HepG2 (cell line): ENCODE measurements around the gene SLC2A13. TPM values are rescaled to one million over a fixed set of nuclear protein-coding genes. Genes with fewer than 3 reads are reported as not detected.

ENCODE experiments used
- ATAC-seq: fragments of 200-7000 bp; cut with Tn5 transposase; 3 replicates; pipeline ENCODE4 v1.9.1; 2020; ENCODE audit warnings: mild to moderate bottlenecking, moderate library complexity
- BruUV-seq: library from RNA; stranded (reverse); fragments of 400-500 nt; replicated peaks from 2 replicates; lab custom pipeline; 2021; lab: Mats Ljungman, UMichigan
- CTCF ChIA-PET: fragments of 300-600 bp; formaldehyde crosslinking; extraction: SDS; loops from one replicate; lab custom pipeline; 2021; ENCODE audit warnings: low total read pairs, inconsistent platforms, low intra/inter-chr PET ratio; lab: Yijun Ruan, JAX
- POLR2A ChIA-PET: fragments of 350-600 bp; sonication (Branson Sonifier 250); formaldehyde crosslinking; loops from one replicate; lab custom pipeline; 2020; ENCODE audit warnings: antibody characterized with exemption, inconsistent platforms; lab: Yijun Ruan, JAX
- DNase-seq: peaks from one replicate; pipeline ENCODE4 v3.0.0-alpha.2; 2015; ENCODE audit warnings: low spot score
- FAIRE-seq: peaks from 3 replicates; lab custom pipeline; 2011; peaks lifted over from hg19 to GRCh38; lab: Jason Lieb, UNC
- H2AFZ ChIP-seq: one replicate; pipeline ENCODE4 v1.6.1; 2011; ENCODE audit warnings: low read length, inconsistent platforms
- H3K27ac ChIP-seq: fragments of 300-600 bp; 3 replicates; pipeline ENCODE4 v1.8.0; 2011; ENCODE audit warnings: mixed run types, mild to moderate bottlenecking, mixed read lengths, low read length, inconsistent platforms; ENCODE audit not compliant: insufficient read depth; ENCODE audit errors: extremely low read length
- H3K27me3 ChIP-seq, 2 experiments: fragments of 200-600 bp in 1 of 2; 2 replicates in 1 of 2; 3 replicates in 1 of 2; pipeline versions ENCODE4 v1.6.0 to v1.8.0; 2011; ENCODE audit warnings: low read length in 2 of 2, mild to moderate bottlenecking in 2 of 2, moderate library complexity in 2 of 2, inconsistent platforms in 1 of 2; ENCODE audit not compliant: insufficient read depth in 2 of 2, control insufficient read depth in 1 of 2
- H3K36me3 ChIP-seq, 2 experiments: fragments of 200-600 bp in 1 of 2; replicated peaks in 1 of 2; 2 replicates in 1 of 2; 3 replicates in 1 of 2; pipeline versions ENCODE4 v1.5.1 to v1.8.0; 2011; ENCODE audit warnings: low read length in 2 of 2, inconsistent platforms in 1 of 2; ENCODE audit not compliant: insufficient read depth in 2 of 2, control insufficient read depth in 1 of 2
- H3K4me1 ChIP-seq: 2 replicates; pipeline ENCODE4 v1.5.1; 2012; ENCODE audit warnings: low read length, inconsistent platforms; ENCODE audit not compliant: insufficient read depth
- H3K4me2 ChIP-seq: 2 replicates; pipeline ENCODE4 v1.6.0; 2011; ENCODE audit warnings: low read depth, low read length, inconsistent platforms
- H3K4me3 ChIP-seq, 3 experiments: fragments of 200-600 bp in 1 of 3; sonication (generic), shearing (Covaris generic) in 1 of 3; replicated peaks in 1 of 3; 2 replicates each; pipeline ENCODE4 v1.5.1; 2011 to 2016; ENCODE audit warnings: low read length in 3 of 3, inconsistent platforms in 2 of 3, low read depth in 2 of 3, mild to moderate bottlenecking in 2 of 3, control low read depth in 1 of 3, mixed read lengths in 1 of 3; ENCODE audit not compliant: insufficient read depth in 1 of 3
- H3K79me2 ChIP-seq: one replicate; pipeline ENCODE4 v1.6.1; 2011; ENCODE audit warnings: low read length, inconsistent platforms; ENCODE audit not compliant: insufficient read depth
- H3K9ac ChIP-seq: 2 replicates; pipeline ENCODE4 v1.6.0; 2011; ENCODE audit warnings: mild to moderate bottlenecking, low read depth, low read length, inconsistent platforms; ENCODE audit not compliant: insufficient read depth
- H3K9me3 ChIP-seq: 2 replicates; pipeline ENCODE4 v1.5.1; 2012; ENCODE audit warnings: mild to moderate bottlenecking, low read length
- H4K20me1 ChIP-seq: 2 replicates; pipeline ENCODE4 v1.6.0; 2011; ENCODE audit warnings: inconsistent platforms, mild to moderate bottlenecking, low read length, moderate library complexity; ENCODE audit not compliant: insufficient read depth
- CREB1 ChIP-seq, 2 experiments: fragments of 450-650 bp in 1 of 2; IDR thresholded peaks; 2 replicates each; pipeline ENCODE4 v1.6.1; 2016 to 2017; ENCODE audit warnings: control low read depth in 1 of 2, mild to moderate bottlenecking in 1 of 2, missing compliant biosample characterization in 1 of 2, missing genetic modification characterization in 1 of 2
- FOXO4 ChIP-seq: sonication (generic); formaldehyde crosslinking; conservative IDR thresholded peaks from 2 replicates; pipeline ENCODE4 v1.8.1; 2023; ENCODE audit warnings: missing genetic modification reagents
- IKZF4 ChIP-seq: sonication (generic); formaldehyde crosslinking; IDR thresholded peaks from 2 replicates; pipeline ENCODE4 v1.5.1; 2020; ENCODE audit warnings: borderline replicate concordance, mild to moderate bottlenecking, low read depth, missing genetic modification reagents; ENCODE audit errors: not compliant biosample characterization
- KLF15 ChIP-seq: sonication (generic); formaldehyde crosslinking; IDR thresholded peaks from 2 replicates; pipeline ENCODE4 v1.8.1; 2023; ENCODE audit warnings: borderline replicate concordance, mild to moderate bottlenecking, inconsistent platforms, missing genetic modification reagents, mixed read lengths
- MED1 ChIP-seq: sonication (generic); formaldehyde crosslinking; IDR thresholded peaks from 2 replicates; pipeline ENCODE4 v1.4.0; 2020; ENCODE audit warnings: missing genetic modification reagents
- ZBTB42 ChIP-seq: sonication (generic); formaldehyde crosslinking; IDR thresholded peaks from 2 replicates; pipeline ENCODE4 v1.5.0; 2020; ENCODE audit warnings: mild to moderate bottlenecking, missing genetic modification reagents
- ZBTB7B ChIP-seq: sonication (generic); formaldehyde crosslinking; IDR thresholded peaks from 2 replicates; pipeline ENCODE4 v1.4.0; 2020; ENCODE audit warnings: missing genetic modification reagents
- ZNF205 ChIP-seq: IDR thresholded peaks from 2 replicates; pipeline ENCODE4 v1.6.1; 2018; ENCODE audit warnings: missing biosample characterization, missing genetic modification reagents
- ZNF629 ChIP-seq: sonication (generic); formaldehyde crosslinking; conservative IDR thresholded peaks from 2 replicates; pipeline ENCODE4 v1.5.0; 2020; ENCODE audit warnings: missing genetic modification reagents
- ZNF878 ChIP-seq: sonication (generic); formaldehyde crosslinking; IDR thresholded peaks from 2 replicates; pipeline ENCODE4 v1.8.1; 2023; ENCODE audit warnings: mild to moderate bottlenecking, missing genetic modification reagents, moderate library complexity
- WGBS: methylation state at CpG from one replicate; pipeline ENCODE4 v1.1.6; 2017; ENCODE audit warnings: low lambda C conversion rate; 5-methylcytosine and 5-hydroxymethylcytosine counted together
- in situ Hi-C: cut with HindIII; loops from 2 replicates; pipeline ENCODE4 v1.10.0; 2017; ENCODE audit warnings: low pct_unique_long_range_greater_than_20kb; ENCODE audit not compliant: extremely low pct_ligation_motif_present
- intact Hi-C: fragments of 100-400 bp; cut with micrococcal nuclease; formaldehyde crosslinking; loops from one replicate; pipeline ENCODE4 v1.10.0; 2022; ENCODE audit not compliant: unreplicated experiment
- polyA plus RNA-seq, 8 experiments: library from polyadenylated mRNA; depleted of rRNA in 3 of 8; stranded (reverse) in 7 of 8; unstranded in 1 of 8; fragments of >200 nt; fragmentation: Illumina TruSeq in 4 of 8; extraction: Trizol in 4 of 8; gene quantifications; 2 replicates each; pipeline versions ENCODE4 v1.2.1 to v1.2.3, GENCODE V29; 2011 to 2016; ENCODE audit warnings: low read depth in 4 of 8, missing spikeins in 1 of 8, mixed read lengths in 1 of 8; ENCODE audit not compliant: insufficient read depth in 1 of 8
- total RNA-seq, 5 experiments: library from RNA; depleted of rRNA; stranded (reverse); fragments of >200 nt; fragmentation: Illumina TruSeq; extraction: Trizol; gene quantifications; 2 replicates each; pipeline ENCODE4 v1.2.3, GENCODE V29; 2016; ENCODE audit warnings: low read depth in 1 of 5

Gene SLC2A13
- total and polyA plus RNA-seq, 2 of the 13 experiments (the other 11 are each of a cell fraction or from before 2014, with no cell fraction given), result 5.5 to 6.0 TPM

- H3K79me2 ChIP-seq, result peaks cover 5% of the 10 kb centered on the region
- H3K4me2 ChIP-seq, result no peak overlapping the region
- in situ Hi-C loops (loop anchor here (10.0 to 25.0 kb wide), 2 partner anchors 327 to 514 kb away; no protein-coding TSS in a partner anchor), intact Hi-C loops (loop anchor here (5.0 kb wide), 1 partner anchor 659 kb away; the partner anchor contains the start of gene KIF21A)
- BruUV-seq, result no TSS peak
- no peaks in the 10 kb centered on the region for H3K9me3 ChIP-seq
- H3K27me3 ChIP-seq, result no peaks in the 10 kb centered on the region; a peak in 1 of 5 replicates
- no peak for DNase-seq
- ChIA-PET POLR2A (no interaction called here), CTCF (no interaction called here)
- H3K4me1 ChIP-seq, result peaks cover 53% of the 10 kb centered on the region
- H3K4me3 ChIP-seq, result no peak overlapping the region
- H2AFZ ChIP-seq, result no peak overlapping the region
- FAIRE-seq, result no peak
- H3K27ac ChIP-seq, result no peak overlapping the region
- H4K20me1 ChIP-seq, result no peaks in the 10 kb centered on the region
- WGBS, result 96% methylated on average over 1 of the region's 1 CpG
- no peaks in the 10 kb centered on the region for H3K36me3 ChIP-seq
- TF ChIP-seq IKZF4 (no peak), ZNF629 (CRISPR knock-in tag) (peak; percentile 62), CREB1 (IDR thresholded peaks at IDR 0.05) (no peak), CREB1 (CRISPR knock-in tag; IDR thresholded peaks at IDR 0.05) (0 out of 2 replicates have a peak, but pooled peaks have one; percentile 15)
- no peak overlapping the region for H3K9ac ChIP-seq
- ATAC-seq, result no peak
These were observed 4.1 kb downstream of the SLC2A13 start for GRCh38 chr12:40101747-40102146.

GRCh38 chr12:40099423-40099853 is 6.4 kb downstream of the SLC2A13 start:
- Histone ChIP-seq H3K9ac (no peak overlapping the region), H3K4me1 (peaks cover 43% of the 10 kb centered on the region), H4K20me1 (no peaks in the 10 kb centered on the region), H3K36me3 (no peaks in the 10 kb centered on the region), H3K27ac (no peak overlapping the region), H2AFZ (no peak overlapping the region), H3K79me2 (no peaks in the 10 kb centered on the region), H3K4me3 (no peak overlapping the region), H3K27me3 (no peaks in the 10 kb centered on the region), H3K4me2 (no peak overlapping the region), H3K9me3 (no peaks in the 10 kb centered on the region)
- ATAC-seq (peak; percentile 75), DNase-seq (peak; percentile 10), FAIRE-seq (no peak)
- POLR2A ChIA-PET, result no interaction called here
- intact Hi-C loops (no loop called here), in situ Hi-C loops (no loop called here)
- TF ChIP-seq ZBTB42 (no peak), MED1 (no peak), KLF15 (CRISPR knock-in tag) (no peak), ZNF878 (CRISPR knock-in tag) (no peak), FOXO4 (CRISPR knock-in tag) (no peak), ZBTB7B (CRISPR knock-in tag) (no peak), ZNF205 (0 out of 2 replicates have a peak, but pooled peaks have one; percentile 74)
- WGBS, result 63% methylated on average over 3 of the region's 3 CpGs
- CTCF ChIA-PET, result no interaction called here
- BruUV-seq, result no TSS peak
